Endothelial cell of umbilical vein (primary cell): ENCODE measurements around the gene MRAS. TPM values are rescaled to one million over a fixed set of nuclear protein-coding genes. Genes with fewer than 3 reads are reported as not detected.

ENCODE experiments used
- BruUV-seq: library from RNA; stranded (reverse); fragments of 400-500 nt; replicated peaks from 2 replicates; lab custom pipeline; 2021; lab: Mats Ljungman, UMichigan
- CTCF ChIA-PET: fragments of 300-600, 350-600 bp; sonication (Branson Sonifier 250); formaldehyde crosslinking; loops from one replicate; lab custom pipeline; 2021; ENCODE audit warnings: antibody characterized with exemption, inconsistent platforms; lab: Charles Lee
- POLR2A ChIA-PET: fragments of 300-600, 350-600 bp; sonication (Branson Sonifier 250); formaldehyde crosslinking; loops from one replicate; lab custom pipeline; 2021; ENCODE audit warnings: antibody characterized with exemption, inconsistent platforms; lab: Charles Lee
- DNase-seq: peaks from one replicate; pipeline ENCODE4 v3.0.0-alpha.2; 2011; ENCODE audit warnings: low read depth, low spot score
- FAIRE-seq: peaks from 2 replicates; lab custom pipeline; 2011; peaks lifted over from hg19 to GRCh38; lab: Jason Lieb, UNC
- H2AFZ ChIP-seq: 2 replicates; pipeline ENCODE4 v1.6.0; 2012; ENCODE audit warnings: low read depth, low read length, control low read depth, inconsistent platforms
- H3K27ac ChIP-seq: 2 replicates; pipeline ENCODE4 v1.5.1; 2011; ENCODE audit warnings: low read depth, mild to moderate bottlenecking, control low read depth, low read length, moderate library complexity; ENCODE audit not compliant: insufficient read depth
- H3K27me3 ChIP-seq, 2 experiments: 2 replicates each; pipeline versions ENCODE4 v1.6.0 to v1.6.1; 2011; ENCODE audit warnings: low read length in 2 of 2, mixed read lengths in 1 of 2; ENCODE audit not compliant: control insufficient read depth in 2 of 2, insufficient read depth in 2 of 2
- H3K36me3 ChIP-seq, 2 experiments: 2 replicates in 1 of 2; 3 replicates in 1 of 2; pipeline ENCODE4 v1.5.1; 2011; ENCODE audit warnings: low read length in 2 of 2, mild to moderate bottlenecking in 1 of 2, moderate library complexity in 1 of 2; ENCODE audit not compliant: control insufficient read depth in 2 of 2, insufficient read depth in 2 of 2; ENCODE audit errors: extremely low read depth in 1 of 2
- H3K4me1 ChIP-seq: 3 replicates; pipeline ENCODE4 v1.5.1; 2011; ENCODE audit warnings: mild to moderate bottlenecking, low read length; ENCODE audit not compliant: control insufficient read depth, insufficient read depth; ENCODE audit errors: extremely low read depth
- H3K4me2 ChIP-seq: 2 replicates; pipeline ENCODE4 v1.6.1; 2011; ENCODE audit warnings: low read length, control low read depth, mixed read lengths; ENCODE audit not compliant: insufficient read depth
- H3K4me3 ChIP-seq, 3 experiments: fragments of 200-600 bp in 1 of 3; sonication (generic), shearing (Covaris generic) in 1 of 3; replicated peaks in 1 of 3; 2 replicates each; pipeline ENCODE4 v1.5.1; 2011 to 2016; ENCODE audit warnings: control low read depth in 3 of 3, low read length in 3 of 3, mild to moderate bottlenecking in 2 of 3, inconsistent platforms in 1 of 3, low read depth in 1 of 3, moderate library complexity in 1 of 3; ENCODE audit not compliant: insufficient read depth in 1 of 3
- H3K79me2 ChIP-seq: 2 replicates; pipeline ENCODE4 v1.6.0; 2012; ENCODE audit warnings: low read length, inconsistent platforms; ENCODE audit not compliant: control insufficient read depth, insufficient read depth
- H3K9ac ChIP-seq: replicated peaks from 2 replicates; pipeline ENCODE3; 2011; ENCODE audit warnings: low read length, control low read depth; ENCODE audit not compliant: insufficient read depth; ENCODE audit errors: extremely low read depth
- H3K9me1 ChIP-seq: replicated peaks from 3 replicates; pipeline ENCODE4 v1.6.0; 2011; ENCODE audit warnings: mild to moderate bottlenecking, low read length; ENCODE audit not compliant: control insufficient read depth, insufficient read depth; ENCODE audit errors: extremely low read depth
- H3K9me3 ChIP-seq: replicated peaks from 2 replicates; pipeline ENCODE4 v1.5.1; 2012; ENCODE audit warnings: low read length, inconsistent platforms; ENCODE audit not compliant: control insufficient read depth, insufficient read depth
- H4K20me1 ChIP-seq: replicated peaks from 2 replicates; pipeline ENCODE3; 2011; ENCODE audit warnings: mild to moderate bottlenecking, low read length; ENCODE audit not compliant: control insufficient read depth, insufficient read depth; ENCODE audit errors: extremely low read depth
- CTCF ChIP-seq, 2 donors: IDR thresholded peaks; 1 replicate in 1 of 2; 2 replicates in 1 of 2; pipeline ENCODE4 v1.5.1; 2011; ENCODE audit warnings: low read length in 2 of 2, mild to moderate bottlenecking in 2 of 2, moderate library complexity in 2 of 2, control low read depth in 1 of 2, inconsistent platforms in 1 of 2, low read depth in 1 of 2; ENCODE audit not compliant: insufficient read depth in 1 of 2; ENCODE audit errors: extremely low read depth in 1 of 2
- EZH2 ChIP-seq: IDR thresholded peaks from 2 replicates; pipeline ENCODE4 v1.6.1; 2012; ENCODE audit warnings: borderline replicate concordance, low read depth, mild to moderate bottlenecking, moderate library complexity, low read length, inconsistent platforms; ENCODE audit not compliant: severe bottlenecking
- FOS ChIP-seq: IDR thresholded peaks from 2 replicates; pipeline ENCODE4 v1.6.1; 2011; ENCODE audit warnings: mild to moderate bottlenecking, low read length, moderate library complexity, borderline replicate concordance; ENCODE audit not compliant: insufficient read depth
- GATA2 ChIP-seq: IDR thresholded peaks from 2 replicates; pipeline ENCODE4 v1.7.0; 2011; ENCODE audit warnings: low read depth, mild to moderate bottlenecking, moderate library complexity, mixed read lengths, low read length; ENCODE audit not compliant: insufficient read length, insufficient read depth
- JUN ChIP-seq: IDR thresholded peaks from 2 replicates; pipeline ENCODE4 v1.6.1; 2011; ENCODE audit warnings: borderline replicate concordance, low read depth; ENCODE audit not compliant: insufficient read length, insufficient read depth
- MYC ChIP-seq: IDR thresholded peaks from one replicate; pipeline ENCODE4 v1.6.1; 2011; ENCODE audit warnings: mild to moderate bottlenecking, low read depth, low read length
- POLR2A ChIP-seq: IDR thresholded peaks from 2 replicates; pipeline ENCODE4 v1.6.1; 2012; ENCODE audit warnings: low read depth, mild to moderate bottlenecking, control low read depth, low read length
- POLR2AphosphoS5 ChIP-seq: IDR thresholded peaks from 2 replicates; pipeline ENCODE4 v1.6.1; 2012; ENCODE audit warnings: low read depth, mild to moderate bottlenecking, control low read depth, low read length, moderate library complexity; ENCODE audit not compliant: insufficient read depth
- dilution Hi-C: fragments of 300-500 bp; cut with MboI; formaldehyde crosslinking; loops from one replicate; pipeline ENCODE4 v1.15.0; 2019; ENCODE audit warnings: low sequenced_read_pairs; ENCODE audit not compliant: extremely low pct_ligation_motif_present
- intact Hi-C: fragments of 100-400 bp; cut with micrococcal nuclease; formaldehyde crosslinking; loops from one replicate; pipeline ENCODE4 v1.10.0; 2022
- polyA plus RNA-seq, 4 experiments: library from polyadenylated mRNA; depleted of rRNA in 3 of 4; stranded (reverse) in 3 of 4; unstranded in 1 of 4; fragments of >200 nt; gene quantifications; 2 replicates each; pipeline versions ENCODE4 v1.2.1 to v1.2.3, GENCODE V29; 2011 to 2012; ENCODE audit warnings: missing spikeins in 1 of 4
- total RNA-seq: library from RNA; stranded (reverse); gene quantifications from 2 replicates; pipeline ENCODE4 v1.2.3, GENCODE V29; 2021
- TF ChIP-seq, protein P1 (sequence below): IDR thresholded peaks from 2 replicates; pipeline ENCODE4 v1.6.1; 2011; ENCODE audit not compliant: insufficient read depth, insufficient read length

The MRAS gene
- total and polyA plus RNA-seq, 2 donors (not counting 3 experiments of a cell fraction or from before 2014, with no cell fraction given), result 14.6 to 16.5 TPM

- no TSS peak for BruUV-seq
- intact Hi-C loops (no loop called here), dilution Hi-C loops (no loop called here)
- ChIA-PET POLR2A (no interaction called here), CTCF (interaction anchor here (0.6 kb wide), 1 partner anchor 541 kb away, joined by 3 read pairs; no protein-coding TSS in a partner anchor)
- Histone ChIP-seq H3K9me3 (no peaks in the 10 kb centered on the region), H3K27ac (no peak overlapping the region), H3K79me2 (no peaks in the 10 kb centered on the region), H2AFZ (no peak overlapping the region), H3K27me3 (no peaks in the 10 kb centered on the region), H3K4me3 (no peak overlapping the region), H3K9me1 (no peaks in the 10 kb centered on the region), H3K9ac (no peak overlapping the region), H3K4me2 (no peak overlapping the region), H3K36me3 (no peaks in the 10 kb centered on the region), H3K4me1 (no peaks in the 10 kb centered on the region), H4K20me1 (no peaks in the 10 kb centered on the region)
- TF ChIP-seq POLR2AphosphoS5, result no peak
- no peak for TF ChIP-seq MYC
- TF ChIP-seq FOS, result no peak
- TF ChIP-seq, protein P1, sequence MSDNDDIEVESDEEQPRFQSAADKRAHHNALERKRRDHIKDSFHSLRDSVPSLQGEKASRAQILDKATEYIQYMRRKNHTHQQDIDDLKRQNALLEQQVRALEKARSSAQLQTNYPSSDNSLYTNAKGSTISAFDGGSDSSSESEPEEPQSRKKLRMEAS, result no peak
- no peak for TF ChIP-seq POLR2A
- no peak for TF ChIP-seq GATA2
- no peak for TF ChIP-seq EZH2
- no peak for TF ChIP-seq CTCF (IDR thresholded peaks at IDR 0.05; ENCODE audit: extremely low read depth in 1 of 2, insufficient read depth in 1 of 2, low read depth in 1 of 2, low read length in 2 of 2)
- TF ChIP-seq JUN, result no peak
- DNase-seq, result no peak
- no peak for FAIRE-seq
Observed at GRCh38 chr3:138394686-138395085, 46.3 kb downstream of the MRAS start.
